HepG2 (cell line): ENCODE data around the gene TUBG1. TPM values are rescaled to one million over a fixed set of nuclear protein-coding genes. Genes with fewer than 3 reads are reported as not detected.
A peak's percentile ranks its signal among the peaks of the same experiment; 100 is the strongest.

Source experiments
- CEBPB ChIP-seq: IDR thresholded peaks from 2 replicates; pipeline ENCODE4 v1.6.1; 2011; ENCODE audit warnings: low read depth, low read length, improper control_type of control experiment, borderline replicate concordance
- FOXM1 ChIP-seq: sonication (generic); formaldehyde crosslinking; IDR thresholded peaks from 2 replicates; pipeline ENCODE4 v1.5.0; 2020; ENCODE audit warnings: missing genetic modification reagents
- FOXP4 ChIP-seq: sonication (generic); formaldehyde crosslinking; IDR thresholded peaks from 2 replicates; pipeline ENCODE4 v1.4.0; 2020; ENCODE audit warnings: missing genetic modification reagents
- KAT8 ChIP-seq: IDR thresholded peaks from 2 replicates; pipeline ENCODE4 v1.6.1; 2016; ENCODE audit warnings: missing genetic modification reagents, missing compliant biosample characterization
- PRMT3 ChIP-seq: sonication (generic); formaldehyde crosslinking; IDR thresholded peaks from 2 replicates; pipeline ENCODE4 v1.8.1; 2022; ENCODE audit warnings: low read depth, mild to moderate bottlenecking, moderate library complexity, missing genetic modification reagents, borderline replicate concordance
- SMARCE1 ChIP-seq: fragments of 450-650 bp; IDR thresholded peaks from 2 replicates; pipeline ENCODE4 v1.6.1; 2017; ENCODE audit warnings: borderline replicate concordance
- ZBTB7B ChIP-seq: sonication (generic); formaldehyde crosslinking; IDR thresholded peaks from 2 replicates; pipeline ENCODE4 v1.4.0; 2020; ENCODE audit warnings: missing genetic modification reagents
- ZFP37 ChIP-seq: sonication (generic); formaldehyde crosslinking; IDR thresholded peaks from 2 replicates; pipeline ENCODE4 v1.4.0; 2020; ENCODE audit warnings: missing genetic modification reagents, borderline replicate concordance
- ZMYM3 ChIP-seq: sonication (generic); formaldehyde crosslinking; IDR thresholded peaks from 2 replicates; pipeline ENCODE4 v1.5.1; 2020; ENCODE audit warnings: mild to moderate bottlenecking, missing genetic modification reagents
- ZNF224 ChIP-seq: sonication (generic); formaldehyde crosslinking; IDR thresholded peaks from 2 replicates; pipeline ENCODE4 v1.5.0; 2020; ENCODE audit warnings: mild to moderate bottlenecking, missing genetic modification reagents
- ZNF282 ChIP-seq: fragments of 450-650 bp; IDR thresholded peaks from 2 replicates; pipeline ENCODE4 v1.6.1; 2018; ENCODE audit not compliant: partially characterized antibody
- ZNF335 ChIP-seq: sonication (generic); formaldehyde crosslinking; IDR thresholded peaks from 2 replicates; pipeline ENCODE4 v1.4.0; 2020; ENCODE audit warnings: missing genetic modification reagents
- ZNF547 ChIP-seq: sonication (generic); formaldehyde crosslinking; IDR thresholded peaks from 2 replicates; pipeline ENCODE4 v1.5.1; 2020; ENCODE audit warnings: mild to moderate bottlenecking, missing genetic modification reagents
- ZNF691 ChIP-seq: sonication (generic); formaldehyde crosslinking; IDR thresholded peaks from 2 replicates; pipeline ENCODE4 v1.4.0; 2020; ENCODE audit warnings: missing genetic modification reagents, low read depth, mild to moderate bottlenecking, borderline replicate concordance
- polyA plus RNA-seq, 8 experiments: library from polyadenylated mRNA; depleted of rRNA in 3 of 8; stranded (reverse) in 7 of 8; unstranded in 1 of 8; fragments of >200 nt; fragmentation: Illumina TruSeq in 4 of 8; extraction: Trizol in 4 of 8; gene quantifications; 2 replicates each; pipeline versions ENCODE4 v1.2.1 to v1.2.3, GENCODE V29; 2011 to 2016; ENCODE audit warnings: low read depth in 4 of 8, missing spikeins in 1 of 8, mixed read lengths in 1 of 8; ENCODE audit not compliant: insufficient read depth in 1 of 8
- total RNA-seq, 5 experiments: library from RNA; depleted of rRNA; stranded (reverse); fragments of >200 nt; fragmentation: Illumina TruSeq; extraction: Trizol; gene quantifications; 2 replicates each; pipeline ENCODE4 v1.2.3, GENCODE V29; 2016; ENCODE audit warnings: low read depth in 1 of 5
- TF ChIP-seq, protein P1 (sequence below): sonication (generic); formaldehyde crosslinking; IDR thresholded peaks from 2 replicates; pipeline ENCODE4 v1.5.0; 2020; ENCODE audit warnings: mild to moderate bottlenecking, missing genetic modification reagents, borderline replicate concordance
- TF ChIP-seq, protein P2 (sequence below): sonication (generic); formaldehyde crosslinking; conservative IDR thresholded peaks from 2 replicates; pipeline ENCODE4 v1.4.0; 2020; ENCODE audit warnings: missing genetic modification reagents
- TF ChIP-seq, protein P3 (sequence below): sonication (generic); formaldehyde crosslinking; IDR thresholded peaks from 2 replicates; pipeline ENCODE4 v1.4.0; 2020; ENCODE audit warnings: missing genetic modification reagents

The TUBG1 gene
- total and polyA plus RNA-seq, 2 of the 13 experiments (the other 11 are each of a cell fraction or from before 2014, with no cell fraction given): 74.1 to 137 TPM

GRCh38 chr17:42609182-42609813 lies at the start of gene TUBG1, which contains the start of gene RETREG3 (continued):
- TF ChIP-seq ZNF691 (CRISPR knock-in tag) (no peak; the same call in 1 of the 2 replicates), ZFP37 (CRISPR knock-in tag) (peak; percentile 80; the same call in 1 of the 2 replicates), SMARCE1 (no peak), PRMT3 (CRISPR knock-in tag) (peak; percentile 54; the same call in 1 of the 2 replicates), ZNF224 (CRISPR knock-in tag) (peak; percentile 94; the same call in 1 of the 2 replicates), FOXM1 (CRISPR knock-in tag) (no peak), ZNF335 (no peak; the same call in 1 of the 2 replicates), ZMYM3 (CRISPR knock-in tag) (no peak), FOXP4 (peak; percentile 49; the same call in 1 of the 2 replicates), ZNF547 (peak; percentile 97), ZNF282 (no peak), ZBTB7B (CRISPR knock-in tag) (peak; percentile 58), KAT8 (CRISPR knock-in tag) (peak; percentile 90), CEBPB (no peak)
- TF ChIP-seq, protein P1, sequence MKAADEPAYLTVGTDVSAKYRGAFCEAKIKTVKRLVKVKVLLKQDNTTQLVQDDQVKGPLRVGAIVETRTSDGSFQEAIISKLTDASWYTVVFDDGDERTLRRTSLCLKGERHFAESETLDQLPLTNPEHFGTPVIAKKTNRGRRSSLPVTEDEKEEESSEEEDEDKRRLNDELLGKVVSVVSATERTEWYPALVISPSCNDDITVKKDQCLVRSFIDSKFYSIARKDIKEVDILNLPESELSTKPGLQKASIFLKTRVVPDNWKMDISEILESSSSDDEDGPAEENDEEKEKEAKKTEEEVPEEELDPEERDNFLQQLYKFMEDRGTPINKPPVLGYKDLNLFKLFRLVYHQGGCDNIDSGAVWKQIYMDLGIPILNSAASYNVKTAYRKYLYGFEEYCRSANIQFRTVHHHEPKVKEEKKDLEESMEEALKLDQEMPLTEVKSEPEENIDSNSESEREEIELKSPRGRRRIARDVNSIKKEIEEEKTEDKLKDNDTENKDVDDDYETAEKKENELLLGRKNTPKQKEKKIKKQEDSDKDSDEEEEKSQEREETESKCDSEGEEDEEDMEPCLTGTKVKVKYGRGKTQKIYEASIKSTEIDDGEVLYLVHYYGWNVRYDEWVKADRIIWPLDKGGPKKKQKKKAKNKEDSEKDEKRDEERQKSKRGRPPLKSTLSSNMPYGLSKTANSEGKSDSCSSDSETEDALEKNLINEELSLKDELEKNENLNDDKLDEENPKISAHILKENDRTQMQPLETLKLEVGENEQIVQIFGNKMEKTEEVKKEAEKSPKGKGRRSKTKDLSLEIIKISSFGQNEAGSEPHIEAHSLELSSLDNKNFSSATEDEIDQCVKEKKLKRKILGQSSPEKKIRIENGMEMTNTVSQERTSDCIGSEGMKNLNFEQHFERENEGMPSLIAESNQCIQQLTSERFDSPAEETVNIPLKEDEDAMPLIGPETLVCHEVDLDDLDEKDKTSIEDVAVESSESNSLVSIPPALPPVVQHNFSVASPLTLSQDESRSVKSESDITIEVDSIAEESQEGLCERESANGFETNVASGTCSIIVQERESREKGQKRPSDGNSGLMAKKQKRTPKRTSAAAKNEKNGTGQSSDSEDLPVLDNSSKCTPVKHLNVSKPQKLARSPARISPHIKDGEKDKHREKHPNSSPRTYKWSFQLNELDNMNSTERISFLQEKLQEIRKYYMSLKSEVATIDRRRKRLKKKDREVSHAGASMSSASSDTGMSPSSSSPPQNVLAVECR (CRISPR knock-in tag): peak; percentile 85; the same call in 1 of the 2 replicates
- TF ChIP-seq, protein P2, sequence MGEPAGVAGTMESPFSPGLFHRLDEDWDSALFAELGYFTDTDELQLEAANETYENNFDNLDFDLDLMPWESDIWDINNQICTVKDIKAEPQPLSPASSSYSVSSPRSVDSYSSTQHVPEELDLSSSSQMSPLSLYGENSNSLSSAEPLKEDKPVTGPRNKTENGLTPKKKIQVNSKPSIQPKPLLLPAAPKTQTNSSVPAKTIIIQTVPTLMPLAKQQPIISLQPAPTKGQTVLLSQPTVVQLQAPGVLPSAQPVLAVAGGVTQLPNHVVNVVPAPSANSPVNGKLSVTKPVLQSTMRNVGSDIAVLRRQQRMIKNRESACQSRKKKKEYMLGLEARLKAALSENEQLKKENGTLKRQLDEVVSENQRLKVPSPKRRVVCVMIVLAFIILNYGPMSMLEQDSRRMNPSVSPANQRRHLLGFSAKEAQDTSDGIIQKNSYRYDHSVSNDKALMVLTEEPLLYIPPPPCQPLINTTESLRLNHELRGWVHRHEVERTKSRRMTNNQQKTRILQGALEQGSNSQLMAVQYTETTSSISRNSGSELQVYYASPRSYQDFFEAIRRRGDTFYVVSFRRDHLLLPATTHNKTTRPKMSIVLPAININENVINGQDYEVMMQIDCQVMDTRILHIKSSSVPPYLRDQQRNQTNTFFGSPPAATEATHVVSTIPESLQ (CRISPR knock-in tag): 0 out of 2 replicates have a peak, but pooled peaks have one; percentile 22
- TF ChIP-seq, protein P3, sequence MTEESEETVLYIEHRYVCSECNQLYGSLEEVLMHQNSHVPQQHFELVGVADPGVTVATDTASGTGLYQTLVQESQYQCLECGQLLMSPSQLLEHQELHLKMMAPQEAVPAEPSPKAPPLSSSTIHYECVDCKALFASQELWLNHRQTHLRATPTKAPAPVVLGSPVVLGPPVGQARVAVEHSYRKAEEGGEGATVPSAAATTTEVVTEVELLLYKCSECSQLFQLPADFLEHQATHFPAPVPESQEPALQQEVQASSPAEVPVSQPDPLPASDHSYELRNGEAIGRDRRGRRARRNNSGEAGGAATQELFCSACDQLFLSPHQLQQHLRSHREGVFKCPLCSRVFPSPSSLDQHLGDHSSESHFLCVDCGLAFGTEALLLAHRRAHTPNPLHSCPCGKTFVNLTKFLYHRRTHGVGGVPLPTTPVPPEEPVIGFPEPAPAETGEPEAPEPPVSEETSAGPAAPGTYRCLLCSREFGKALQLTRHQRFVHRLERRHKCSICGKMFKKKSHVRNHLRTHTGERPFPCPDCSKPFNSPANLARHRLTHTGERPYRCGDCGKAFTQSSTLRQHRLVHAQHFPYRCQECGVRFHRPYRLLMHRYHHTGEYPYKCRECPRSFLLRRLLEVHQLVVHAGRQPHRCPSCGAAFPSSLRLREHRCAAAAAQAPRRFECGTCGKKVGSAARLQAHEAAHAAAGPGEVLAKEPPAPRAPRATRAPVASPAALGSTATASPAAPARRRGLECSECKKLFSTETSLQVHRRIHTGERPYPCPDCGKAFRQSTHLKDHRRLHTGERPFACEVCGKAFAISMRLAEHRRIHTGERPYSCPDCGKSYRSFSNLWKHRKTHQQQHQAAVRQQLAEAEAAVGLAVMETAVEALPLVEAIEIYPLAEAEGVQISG (CRISPR knock-in tag): peak; percentile 77; the same call in 1 of the 2 replicates
